ENCODE results near the gene VAV2.

VAV2 gene

GRCh38 chr9:133813749-133814585 lies 178.2 kb downstream of the VAV2 start:
- DNase-seq (ENCODE audit: low read depth), result no peak
- no peak for TF ChIP-seq CTCF (IDR thresholded peaks at IDR 0.05; ENCODE audit: low read depth, low read length, missing control alignments)
- no peak overlapping the region for H3K4me3 ChIP-seq (ENCODE audit: low read depth, low read length)
- in situ Hi-C loops (cut with HindIII; ENCODE audit: low sequenced_read_pairs), result loop anchor here (5.0 kb wide), 1 partner anchor 43 kb away; no protein-coding TSS in a partner anchor

GRCh38 chr9:133812941-133813748 lies 179.0 kb downstream of the VAV2 start:
- no peak for DNase-seq (ENCODE audit: low read depth)
- in situ Hi-C loops (cut with HindIII; ENCODE audit: low sequenced_read_pairs), result loop anchor here (5.0 kb wide), 1 partner anchor 44 kb away; no protein-coding TSS in a partner anchor
- no peak for TF ChIP-seq CTCF (IDR thresholded peaks at IDR 0.05; ENCODE audit: low read depth, low read length, missing control alignments)
- H3K4me3 ChIP-seq (ENCODE audit: low read depth, low read length), result no peak overlapping the region

- DNase-seq (ENCODE audit: low read depth), result no peak
Observed at GRCh38 chr9:133812077-133812868, 179.9 kb downstream of the VAV2 start.

GRCh38 chr9:133811471-133811870 lies 180.7 kb downstream of the VAV2 start:
- in situ Hi-C loops (cut with HindIII; ENCODE audit: low sequenced_read_pairs), result loop anchor here (5.0 kb wide), 1 partner anchor 46 kb away; no protein-coding TSS in a partner anchor
- no peak for TF ChIP-seq CTCF (IDR thresholded peaks at IDR 0.05; ENCODE audit: low read depth, low read length, missing control alignments)
- DNase-seq (ENCODE audit: low read depth), result no peak
- H3K4me3 ChIP-seq (ENCODE audit: low read depth, low read length), result no peak overlapping the region

More at GRCh38 chr9:133812077-133812868, 179.9 kb downstream of the VAV2 start:
- in situ Hi-C loops (cut with HindIII; ENCODE audit: low sequenced_read_pairs), result loop anchor here (5.0 kb wide), 1 partner anchor 45 kb away; no protein-coding TSS in a partner anchor
- TF ChIP-seq CTCF (IDR thresholded peaks at IDR 0.05; ENCODE audit: low read depth, low read length, missing control alignments), result no peak
- no peak overlapping the region for H3K4me3 ChIP-seq (ENCODE audit: low read depth, low read length)

GRCh38 chr9:133810556-133811195 lies 181.4 kb downstream of the VAV2 start:
- in situ Hi-C loops (cut with HindIII; ENCODE audit: low sequenced_read_pairs), result loop anchor here (5.0 kb wide), 1 partner anchor 47 kb away; no protein-coding TSS in a partner anchor
- TF ChIP-seq CTCF (IDR thresholded peaks at IDR 0.05; ENCODE audit: low read depth, low read length, missing control alignments), result no peak
- H3K4me3 ChIP-seq (ENCODE audit: low read depth, low read length), result no peak overlapping the region
- no peak for DNase-seq (ENCODE audit: low read depth)

Data from astrocyte of the cerebellum (primary cell).